OCI-M2 (cell line): ENCODE data around the gene PCIF1.
A peak's percentile ranks its signal among the peaks of the same experiment; 100 is the strongest.
"Not testable (repeated sequence)": the region's sequence is repeated elsewhere in the genome, so short reads cannot be mapped to it uniquely, and the experiment has no call there.

ENCODE experiments used
- DNase-seq: peaks from one replicate; lab custom pipeline; 2025; ENCODE audit not compliant: unreplicated experiment; lab: John Stamatoyannopoulos, UW

The PCIF1 gene

DNA sequence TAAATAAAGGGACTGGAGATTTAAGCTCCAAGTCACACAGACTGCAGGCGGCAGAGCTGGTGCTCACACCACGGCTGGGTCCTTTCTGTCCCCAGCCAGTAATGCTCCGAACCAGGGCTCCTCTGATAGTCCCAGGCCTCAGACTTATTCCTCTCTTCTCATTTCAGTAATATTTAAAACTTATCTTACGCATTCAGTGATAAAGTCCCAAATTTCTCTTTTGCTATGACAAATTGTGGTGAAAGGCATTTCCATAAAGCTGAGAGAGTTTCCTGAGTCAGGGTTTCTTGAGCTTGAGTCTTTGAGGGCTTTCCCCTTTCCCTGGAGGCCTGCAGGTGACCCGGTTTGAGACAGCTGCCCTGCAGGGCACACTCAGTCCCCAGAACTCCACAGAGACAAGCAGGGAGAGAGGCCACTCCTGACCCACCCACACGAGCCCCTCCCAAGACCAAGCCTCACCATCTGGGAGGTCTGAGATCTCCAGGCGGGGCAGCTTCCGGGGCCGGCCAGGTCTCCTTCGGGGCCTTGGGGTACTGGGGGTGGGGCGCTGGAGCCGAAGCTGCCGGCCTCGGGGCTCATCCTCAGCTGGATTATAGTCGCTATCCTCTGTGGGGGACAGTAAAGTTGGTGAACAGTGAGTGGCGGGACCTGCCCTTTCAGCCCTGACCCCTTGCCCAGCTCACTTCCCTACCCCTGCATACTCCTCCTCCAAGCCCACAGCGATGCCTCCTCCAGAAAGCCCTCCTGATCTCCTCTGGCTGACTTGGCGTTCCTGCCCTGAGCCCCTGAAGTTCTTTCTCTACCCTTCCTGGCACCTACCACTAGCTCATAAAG is 30.9 kb downstream of the PCIF1 start:
- DNase-seq, result no peak

DNA sequence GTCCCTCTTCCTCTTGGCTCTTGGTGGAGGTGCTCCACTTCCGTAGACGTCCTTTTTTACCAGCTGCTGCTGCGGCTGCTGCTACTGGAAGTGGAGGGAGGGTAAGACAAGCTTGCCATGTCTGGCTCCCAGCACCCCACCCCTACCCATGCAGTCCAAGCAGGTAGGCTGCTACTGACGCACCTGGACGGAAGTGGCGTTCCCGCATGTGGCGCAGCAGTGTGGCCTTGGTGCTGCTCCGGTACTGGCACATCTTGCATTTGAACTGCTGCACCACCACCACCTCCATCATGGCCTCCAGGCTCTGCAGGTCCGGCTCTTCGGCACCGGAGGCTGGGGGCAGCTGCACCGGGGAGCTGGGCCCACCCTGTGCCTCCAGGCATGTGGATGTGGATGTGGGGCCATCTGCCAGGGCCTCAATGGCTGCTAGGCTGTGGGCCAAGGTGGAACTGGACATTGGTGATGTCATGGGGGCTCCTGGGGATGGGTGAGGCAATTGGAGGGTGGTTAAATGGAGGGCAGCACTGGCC is 33.1 kb downstream of the PCIF1 start:
- DNase-seq, result no peak

DNA sequence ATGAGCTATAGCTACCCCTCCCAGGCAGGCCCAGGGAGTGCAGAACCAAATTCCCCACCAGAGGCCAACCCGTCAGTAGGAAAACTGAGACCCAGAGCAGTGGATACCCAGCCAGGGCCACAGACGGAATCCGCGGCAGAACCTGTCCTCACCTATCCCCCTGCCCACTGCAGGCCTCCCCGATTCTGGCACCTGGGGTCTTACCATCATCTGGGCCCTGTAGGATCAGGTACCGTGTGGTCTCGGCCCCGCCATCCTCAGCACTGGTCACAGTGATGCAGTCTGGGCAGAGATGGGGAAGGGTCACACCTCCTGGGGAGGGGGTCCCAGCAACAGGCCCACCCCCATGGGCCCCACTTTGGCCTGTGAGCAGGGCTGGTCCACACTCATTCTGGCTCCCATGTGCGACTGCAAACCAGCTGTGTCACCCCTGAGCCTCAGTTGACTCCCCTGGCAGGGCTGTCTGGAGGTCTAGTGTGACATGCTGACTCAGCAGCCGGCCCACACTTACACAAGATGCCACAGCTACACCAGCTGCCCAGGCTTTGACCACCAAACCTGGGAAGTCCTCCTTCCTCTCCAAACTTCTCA is 33.7 kb downstream of the PCIF1 start:
- no peak for DNase-seq

DNA sequence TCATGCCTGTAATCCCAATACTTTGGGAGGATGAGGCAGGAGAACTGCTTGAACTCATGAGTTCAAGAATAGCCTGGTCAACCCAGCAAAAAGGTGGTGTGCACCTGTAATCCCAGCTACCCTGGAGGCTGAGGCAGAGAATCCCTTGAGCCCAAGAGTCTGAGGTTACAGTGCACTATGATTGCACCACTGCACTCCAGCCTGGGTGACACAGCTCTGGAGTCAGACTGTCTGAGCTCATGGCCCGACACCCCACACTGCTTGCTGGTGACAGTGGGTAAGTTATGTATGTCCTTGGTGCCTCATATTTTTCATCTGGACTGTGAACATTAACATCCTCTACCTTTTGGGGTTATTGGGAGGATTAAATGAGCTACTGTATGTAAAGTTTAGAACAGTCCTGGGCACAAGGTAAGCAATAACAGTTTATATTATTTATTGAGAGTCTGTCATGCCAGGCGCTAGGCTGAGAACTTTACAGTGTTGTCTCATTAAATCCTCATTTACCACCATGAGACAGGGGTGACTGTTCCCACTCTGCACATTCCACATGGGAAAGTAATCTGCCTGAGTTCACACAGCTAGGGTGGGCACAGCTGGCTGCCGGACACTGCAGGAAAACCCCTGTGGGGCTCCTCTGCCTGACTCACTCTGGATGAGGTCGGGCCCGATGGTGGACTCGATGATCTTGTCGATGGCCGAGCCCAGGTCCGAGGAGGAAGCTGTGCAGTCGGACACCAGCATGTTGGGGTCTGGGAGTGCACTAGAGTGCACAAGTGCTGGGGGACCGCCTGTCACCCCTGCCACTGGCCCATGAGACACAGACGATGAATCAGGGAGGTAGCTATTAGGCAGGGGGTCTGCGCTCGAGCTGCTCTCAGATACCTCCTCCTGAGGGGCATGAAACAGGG is 34.6 kb downstream of the PCIF1 start:
- no peak for DNase-seq

DNA sequence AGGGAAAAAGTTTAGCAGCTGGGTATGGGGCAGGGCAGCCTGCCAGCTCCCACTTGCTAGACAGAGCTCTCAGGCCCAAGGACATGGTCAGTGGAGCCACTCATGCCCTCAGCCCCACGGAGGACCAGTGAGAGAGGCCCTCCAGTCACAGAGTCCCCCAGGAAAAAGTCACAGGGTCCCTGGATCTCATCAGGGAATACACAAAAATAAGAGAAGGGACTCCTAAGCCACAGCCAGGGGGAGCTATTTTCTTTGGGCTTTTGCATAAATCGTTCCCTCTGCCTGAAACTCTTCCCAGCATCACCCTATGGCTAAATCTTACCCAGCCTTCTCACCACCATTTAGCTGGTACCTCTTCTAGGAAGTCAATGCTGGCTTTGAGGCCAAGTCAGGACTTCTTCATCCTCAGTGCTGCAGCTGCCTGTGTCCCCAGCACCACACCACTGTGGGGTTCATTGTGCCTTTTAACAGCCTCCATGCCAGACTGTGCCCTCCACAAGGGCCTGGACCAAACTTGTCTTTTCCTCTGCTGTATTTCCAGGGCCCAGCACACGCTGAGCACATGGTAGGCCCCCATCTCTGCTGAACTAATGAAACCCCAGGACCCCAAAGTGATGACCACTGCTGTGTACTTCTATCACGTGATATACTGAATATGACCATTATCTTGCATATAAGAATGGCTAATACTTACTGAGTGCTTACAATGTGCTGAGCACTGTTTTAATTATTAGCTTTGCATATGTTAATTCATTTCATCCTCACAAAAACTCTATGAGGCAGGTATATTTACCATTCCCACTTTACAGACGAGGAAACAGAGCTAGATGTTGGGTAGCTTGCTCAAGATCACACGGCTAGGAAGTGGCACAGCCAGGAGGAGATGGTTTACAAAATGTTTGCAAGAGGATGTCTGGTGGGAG is 35.5 kb downstream of the PCIF1 start:
- DNase-seq, result no peak

DNA sequence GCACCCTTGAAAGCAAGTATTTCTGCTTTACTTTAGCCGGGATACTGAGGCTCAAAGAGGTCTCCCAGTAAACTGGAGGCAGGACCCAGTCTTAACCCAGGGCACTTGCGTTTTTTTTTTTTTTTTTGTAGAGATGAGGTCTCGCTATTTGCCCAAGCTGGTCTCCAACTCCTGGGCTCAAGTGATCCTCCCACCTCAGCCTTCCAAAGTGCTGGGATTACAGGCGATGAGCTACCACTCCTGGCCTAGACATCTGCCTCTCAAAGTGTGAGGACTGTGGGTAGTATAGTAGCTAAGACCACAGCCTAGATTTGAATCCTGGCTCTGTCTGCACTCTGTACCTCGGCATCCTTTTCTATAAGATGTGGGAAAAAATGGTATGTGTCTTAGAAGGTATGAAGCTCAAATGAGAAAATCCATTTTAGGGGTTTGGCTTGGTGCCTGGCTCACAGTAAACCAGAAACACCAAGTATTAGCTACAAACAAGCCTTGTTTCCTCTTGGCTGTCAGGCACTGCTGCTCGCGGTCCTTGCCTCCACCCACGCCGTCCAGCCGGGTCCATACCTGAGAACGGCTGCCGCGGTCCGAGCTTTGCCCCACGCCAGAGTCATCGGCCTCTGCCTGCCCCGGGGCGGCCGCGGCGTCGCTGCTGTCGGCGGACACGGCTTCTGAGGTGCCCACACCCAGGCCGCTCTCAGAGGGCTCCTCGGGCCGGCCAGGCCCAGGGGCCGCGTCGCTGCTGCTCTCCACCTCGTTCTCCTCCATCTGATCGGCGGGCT is 36.4 kb downstream of the PCIF1 start:
- no peak for DNase-seq

DNA sequence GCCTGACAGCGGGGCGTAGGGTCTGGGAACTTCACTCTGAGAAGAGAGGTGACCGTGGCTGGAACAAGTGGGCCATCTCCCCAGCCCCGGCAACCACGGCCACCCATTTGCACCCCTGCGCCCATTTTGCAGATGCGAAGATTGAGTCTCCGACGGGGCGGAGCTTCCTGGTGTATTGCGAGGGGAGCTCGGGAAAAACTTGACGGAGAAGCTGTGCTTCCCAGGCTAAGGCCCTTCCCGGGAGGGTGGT is 36.9 kb downstream of the PCIF1 start:
- DNase-seq, result no peak

DNA sequence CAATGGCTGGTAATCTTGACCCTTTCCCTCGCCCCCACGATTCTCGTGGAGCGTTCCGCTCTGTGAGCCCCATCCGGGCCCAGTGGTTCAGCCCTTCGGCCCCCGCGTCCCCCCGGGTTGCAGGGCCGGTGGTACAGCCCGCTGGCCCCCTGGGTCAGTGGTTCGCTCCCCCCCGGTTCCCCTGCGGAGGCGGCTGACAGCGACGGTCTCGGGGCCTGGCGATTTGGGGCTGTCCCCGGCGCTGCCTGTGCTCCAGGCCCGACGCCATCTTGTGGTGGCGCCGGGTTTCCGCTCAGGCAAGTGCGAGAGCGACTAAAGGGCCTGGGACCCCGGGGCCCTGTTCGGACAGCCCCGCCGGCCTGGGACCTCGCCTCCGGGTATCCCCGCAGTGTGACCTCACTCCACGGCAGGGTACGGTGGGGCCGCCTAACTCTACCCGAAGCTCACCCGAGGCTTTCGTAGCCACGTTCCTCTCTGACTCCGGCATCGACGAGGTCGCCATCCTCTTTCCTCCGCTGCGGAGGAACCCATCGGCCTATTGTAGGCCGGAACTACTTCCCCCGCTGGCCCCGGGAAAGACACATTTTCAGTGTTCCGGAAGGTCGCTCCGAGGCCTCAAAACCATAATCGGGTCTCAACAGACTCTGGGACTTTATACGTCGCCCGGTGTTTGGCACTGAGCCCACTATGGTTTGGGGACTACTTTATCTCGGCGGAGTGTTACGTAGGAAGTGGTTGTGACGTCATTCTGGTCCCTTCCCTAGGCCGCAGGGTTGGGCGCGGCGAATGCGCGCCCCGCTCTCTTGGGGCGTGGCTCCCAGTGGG is 37.4 kb downstream of the PCIF1 start, which contains the start of gene ZNF335:
TSS of gene ZNF335 (minus strand) at position 529 of the 825 bp plus-strand sequence. CDS start 793 bp downstream, outside the sequence.
- DNase-seq, result peak; percentile 87

DNA sequence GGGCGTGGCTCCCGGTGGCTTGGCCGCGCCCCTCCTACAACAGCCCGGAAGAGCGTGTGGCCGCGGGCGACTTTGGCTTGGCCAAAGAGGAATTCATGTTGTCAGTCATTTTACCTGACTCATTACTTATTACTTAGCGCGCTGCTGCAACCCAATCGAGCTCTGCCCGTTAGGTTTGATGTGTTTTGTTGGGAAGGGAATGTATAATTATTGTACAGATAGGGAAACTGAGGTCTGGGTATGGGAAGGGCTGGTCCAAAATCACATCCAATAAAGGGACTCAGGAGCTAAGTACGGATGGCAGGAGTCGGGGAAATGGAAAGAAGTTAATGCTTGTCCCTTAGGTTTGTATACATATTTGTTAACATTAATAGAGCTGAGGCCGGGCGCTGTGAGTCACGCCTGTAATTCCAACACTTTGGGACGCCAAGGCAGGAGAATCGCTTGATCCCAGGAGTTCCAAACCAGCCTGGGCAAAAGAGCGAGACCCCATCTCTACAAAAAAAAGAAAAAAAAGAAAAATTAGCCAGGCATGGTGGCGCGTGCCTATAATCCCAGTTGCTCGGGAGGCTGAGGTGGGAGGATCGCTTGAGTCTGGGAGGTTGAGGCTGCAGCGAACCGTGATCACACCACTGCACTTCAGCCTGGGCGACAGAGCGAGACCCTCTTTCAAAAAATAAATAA is 38.2 kb downstream of the PCIF1 start:
- no peak for DNase-seq

DNA sequence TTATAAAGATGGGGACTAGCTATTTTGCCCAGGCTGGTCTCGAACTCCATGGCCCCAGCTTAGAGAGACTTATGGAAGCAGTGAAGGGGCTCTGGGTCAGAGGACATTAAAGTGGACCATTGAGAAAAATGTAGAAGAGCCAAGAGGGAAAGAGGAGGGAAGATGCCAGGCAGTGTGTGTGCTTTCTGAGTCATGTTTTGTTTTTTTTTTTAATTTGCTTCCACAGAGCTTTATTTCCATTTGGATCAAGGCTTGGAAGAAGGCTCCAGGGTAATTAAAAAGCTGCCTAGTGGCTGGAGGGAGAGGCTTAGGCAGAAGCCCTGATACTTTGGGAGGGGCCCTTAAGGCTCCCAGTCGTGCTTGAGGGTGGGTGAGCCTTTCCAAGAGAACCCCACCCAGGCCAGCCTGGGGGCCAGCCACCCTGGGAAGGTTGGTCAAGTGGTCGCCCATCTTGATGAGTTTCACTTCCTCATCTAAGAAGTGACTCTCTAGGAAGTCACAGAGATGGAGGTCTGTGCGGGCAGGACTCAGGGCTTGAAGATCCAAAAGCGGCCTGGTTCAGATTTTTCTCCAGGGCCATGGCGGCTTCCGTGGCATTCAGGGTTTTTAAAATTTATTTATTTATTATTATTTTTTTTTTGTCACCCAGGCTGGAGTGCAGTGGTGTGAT is 40.5 kb downstream of the PCIF1 start:
- no peak for DNase-seq

DNA sequence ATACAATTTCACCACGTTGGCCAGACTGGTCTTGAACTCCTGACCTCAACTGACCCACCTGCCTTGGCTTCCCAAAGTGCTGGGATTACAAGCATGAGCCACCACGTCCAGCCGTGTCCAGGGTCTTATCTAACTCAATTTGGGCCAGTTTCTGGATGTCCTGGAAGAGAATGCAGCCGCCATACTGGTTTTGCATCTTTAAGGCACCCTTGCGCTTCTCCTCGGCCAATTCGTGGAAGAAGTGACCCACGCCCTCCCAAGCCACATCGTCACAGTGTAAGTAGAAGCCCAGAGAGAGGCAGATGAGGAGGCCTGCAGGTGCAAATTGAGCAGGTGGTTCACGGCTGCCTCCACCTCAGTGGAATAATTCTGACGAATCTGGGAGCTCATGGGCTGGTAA is 41.2 kb downstream of the PCIF1 start:
- no peak for DNase-seq

DNA sequence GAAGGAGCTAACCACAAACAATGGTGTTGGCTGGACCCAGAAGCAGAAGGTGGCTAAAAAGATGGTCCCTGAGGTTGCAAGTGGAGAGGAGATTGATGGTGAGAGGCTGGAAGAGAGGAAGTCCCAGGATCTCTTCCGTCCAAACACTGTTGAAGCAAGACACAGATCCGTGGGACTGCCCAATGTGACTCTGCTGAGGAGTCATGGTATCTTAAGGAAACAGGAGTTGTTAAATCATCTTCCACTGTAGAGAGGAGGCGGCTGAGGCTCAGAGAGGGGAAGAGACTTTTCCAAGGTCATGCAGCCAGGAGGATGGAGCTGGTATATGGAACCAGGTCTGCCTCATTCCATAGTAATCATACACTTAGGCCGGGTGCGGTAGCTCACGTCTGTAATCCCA is 41.6 kb downstream of the PCIF1 start:
- DNase-seq, result no peak

DNA sequence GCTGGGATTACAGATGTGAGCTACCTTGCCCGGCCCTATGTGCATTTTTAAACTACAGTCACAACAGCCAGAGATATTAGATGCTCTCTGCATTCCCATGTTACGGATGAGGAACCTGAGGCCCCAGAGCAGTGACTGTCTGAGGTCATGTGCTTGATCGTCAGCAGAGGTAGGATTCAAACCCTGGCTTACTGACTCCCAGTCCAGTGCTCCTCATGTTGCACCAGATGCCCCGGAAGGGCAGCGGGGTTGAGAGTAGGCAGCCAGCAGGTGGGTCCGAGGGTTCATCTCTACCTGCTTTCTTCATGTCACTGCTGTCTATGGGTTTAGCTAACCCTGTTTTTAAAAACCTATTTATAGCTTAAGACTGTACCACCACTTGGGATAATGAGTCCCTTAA is 46.8 kb downstream of the PCIF1 start:
- no peak for DNase-seq

DNA sequence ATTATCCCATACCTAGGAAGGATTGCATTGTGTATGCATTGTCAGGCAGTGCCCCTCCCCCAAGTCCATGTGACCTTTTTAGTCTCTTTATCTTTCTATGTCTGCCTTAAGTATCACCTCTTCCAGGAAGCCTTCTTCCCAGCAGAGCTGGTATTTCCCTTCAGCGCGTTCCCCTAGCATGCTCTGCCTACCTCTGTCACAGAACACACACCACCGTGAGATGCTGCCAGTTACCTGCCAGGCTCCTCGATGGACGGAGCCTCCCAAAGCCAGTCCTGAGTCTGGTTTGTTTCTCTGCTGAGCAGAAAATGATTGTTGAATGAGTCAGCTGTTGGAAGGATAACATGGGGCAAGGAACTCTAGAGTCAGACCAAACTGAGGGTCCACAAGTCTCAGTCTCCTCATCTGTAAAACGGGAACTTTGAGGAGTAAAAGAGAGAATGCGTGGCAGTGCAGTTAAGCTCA is 48.8 kb downstream of the PCIF1 start:
- DNase-seq, result no peak

DNA sequence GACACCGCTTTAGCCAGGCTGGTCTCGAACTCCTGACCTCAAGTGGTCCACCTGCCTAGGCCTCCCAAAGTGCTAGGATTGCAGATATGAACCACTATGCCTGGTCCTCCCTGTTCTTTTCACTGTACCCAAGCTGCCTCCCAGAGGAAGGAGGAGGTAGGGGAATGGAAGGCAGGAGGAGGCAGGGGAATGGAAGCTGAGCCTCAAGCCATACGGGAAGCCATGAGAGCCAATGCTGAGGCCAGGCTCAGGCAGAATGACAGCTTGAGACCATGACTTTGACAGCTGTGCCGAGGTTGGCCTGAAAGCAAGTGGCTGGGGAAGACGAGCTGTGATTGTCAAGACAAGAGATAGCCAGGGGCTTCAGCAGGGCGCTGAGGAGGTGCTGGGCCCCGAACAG is 51.1 kb downstream of the PCIF1 start:
- no peak for DNase-seq

DNA sequence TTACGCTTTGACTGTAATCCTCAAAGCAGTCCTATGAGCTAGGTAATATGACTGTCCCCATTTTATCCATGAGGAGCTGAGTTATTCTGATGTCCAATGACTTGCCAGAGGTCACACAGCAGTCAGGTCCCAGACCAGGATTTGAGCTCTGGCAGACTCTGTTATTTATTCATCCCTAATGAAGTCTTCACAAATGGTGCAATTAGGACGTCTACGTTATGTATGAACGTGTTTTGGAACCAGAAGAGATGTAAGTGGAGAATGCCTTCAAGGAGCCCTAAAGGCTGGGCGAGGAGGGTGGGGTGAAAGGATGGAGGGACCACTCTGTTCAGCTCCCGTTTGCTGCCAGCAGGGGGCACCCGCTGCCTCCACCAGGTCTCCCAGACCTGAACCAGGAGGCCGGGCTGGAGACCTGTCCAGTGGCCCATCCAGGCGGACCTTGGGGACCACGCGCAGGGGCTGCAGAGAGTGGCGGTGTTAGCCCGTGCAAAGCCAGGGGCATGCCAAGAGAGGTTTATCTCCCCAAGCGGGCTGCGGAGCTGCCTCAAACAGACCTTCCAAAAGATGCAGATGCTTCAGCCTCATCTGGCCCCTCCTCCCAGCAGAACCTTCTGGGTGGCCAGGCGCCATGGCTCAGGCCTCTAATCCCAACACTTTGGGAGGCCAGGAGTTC is 52.8 kb downstream of the PCIF1 start:
- DNase-seq, result peak; percentile 33

DNA sequence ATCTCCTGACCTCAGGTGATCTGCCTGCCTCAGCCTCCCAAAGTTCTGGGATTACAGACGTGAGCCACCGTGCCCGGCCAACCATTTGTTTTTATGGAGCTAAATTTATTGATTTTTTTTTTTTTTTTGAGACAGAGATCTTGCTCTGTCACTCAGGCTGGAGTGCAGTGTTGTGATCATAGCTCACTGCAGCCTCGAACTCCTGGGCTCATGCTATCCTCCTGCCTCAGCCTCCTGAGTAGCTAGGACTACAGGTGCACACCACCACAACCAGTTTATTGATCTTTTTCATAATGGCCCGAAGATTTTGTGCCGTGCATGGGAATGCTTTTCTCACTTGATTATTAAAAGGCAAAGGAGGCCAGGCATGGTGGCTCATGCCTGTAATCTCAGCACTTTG is 54.3 kb downstream of the PCIF1 start:
- not testable (repeated sequence) for DNase-seq
